NB4 (cell line): ENCODE measurements around the gene DNAJC6.

Experiments used
- MAX ChIP-seq: IDR thresholded peaks from 2 replicates; pipeline ENCODE4 v1.6.1; 2011; ENCODE audit warnings: low read depth, low read length
- MYC ChIP-seq: IDR thresholded peaks from 2 replicates; pipeline ENCODE4 v1.6.1; 2011; ENCODE audit warnings: low read depth, low read length
- POLR2A ChIP-seq: IDR thresholded peaks from 2 replicates; pipeline ENCODE4 v1.6.1; 2011; ENCODE audit warnings: mild to moderate bottlenecking; ENCODE audit not compliant: insufficient read length; ENCODE audit errors: extremely low read depth
- TF ChIP-seq, protein P1 (sequence below): IDR thresholded peaks from one replicate; pipeline ENCODE4 v1.5.1; 2012; ENCODE audit warnings: low read depth, low read length

- TF ChIP-seq, protein P1, sequence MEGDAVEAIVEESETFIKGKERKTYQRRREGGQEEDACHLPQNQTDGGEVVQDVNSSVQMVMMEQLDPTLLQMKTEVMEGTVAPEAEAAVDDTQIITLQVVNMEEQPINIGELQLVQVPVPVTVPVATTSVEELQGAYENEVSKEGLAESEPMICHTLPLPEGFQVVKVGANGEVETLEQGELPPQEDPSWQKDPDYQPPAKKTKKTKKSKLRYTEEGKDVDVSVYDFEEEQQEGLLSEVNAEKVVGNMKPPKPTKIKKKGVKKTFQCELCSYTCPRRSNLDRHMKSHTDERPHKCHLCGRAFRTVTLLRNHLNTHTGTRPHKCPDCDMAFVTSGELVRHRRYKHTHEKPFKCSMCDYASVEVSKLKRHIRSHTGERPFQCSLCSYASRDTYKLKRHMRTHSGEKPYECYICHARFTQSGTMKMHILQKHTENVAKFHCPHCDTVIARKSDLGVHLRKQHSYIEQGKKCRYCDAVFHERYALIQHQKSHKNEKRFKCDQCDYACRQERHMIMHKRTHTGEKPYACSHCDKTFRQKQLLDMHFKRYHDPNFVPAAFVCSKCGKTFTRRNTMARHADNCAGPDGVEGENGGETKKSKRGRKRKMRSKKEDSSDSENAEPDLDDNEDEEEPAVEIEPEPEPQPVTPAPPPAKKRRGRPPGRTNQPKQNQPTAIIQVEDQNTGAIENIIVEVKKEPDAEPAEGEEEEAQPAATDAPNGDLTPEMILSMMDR, result no peak
- no peak for TF ChIP-seq POLR2A
- TF ChIP-seq MYC, result no peak
- TF ChIP-seq MAX, result no peak
These were observed 39.7 kb upstream of the DNAJC6 start for GRCh38 chr1:65269612-65270011.
